ENCODE results near the gene KIAA0232. TPM values are rescaled to one million over a fixed set of nuclear protein-coding genes. Genes with fewer than 3 reads are reported as not detected.

KIAA0232 gene
- total and polyA plus RNA-seq, 9 of the 15 experiments (the other 6 are each of a cell fraction or from before 2014, with no cell fraction given), result 3.5 to 17.4 (median 13.0) TPM

DNA sequence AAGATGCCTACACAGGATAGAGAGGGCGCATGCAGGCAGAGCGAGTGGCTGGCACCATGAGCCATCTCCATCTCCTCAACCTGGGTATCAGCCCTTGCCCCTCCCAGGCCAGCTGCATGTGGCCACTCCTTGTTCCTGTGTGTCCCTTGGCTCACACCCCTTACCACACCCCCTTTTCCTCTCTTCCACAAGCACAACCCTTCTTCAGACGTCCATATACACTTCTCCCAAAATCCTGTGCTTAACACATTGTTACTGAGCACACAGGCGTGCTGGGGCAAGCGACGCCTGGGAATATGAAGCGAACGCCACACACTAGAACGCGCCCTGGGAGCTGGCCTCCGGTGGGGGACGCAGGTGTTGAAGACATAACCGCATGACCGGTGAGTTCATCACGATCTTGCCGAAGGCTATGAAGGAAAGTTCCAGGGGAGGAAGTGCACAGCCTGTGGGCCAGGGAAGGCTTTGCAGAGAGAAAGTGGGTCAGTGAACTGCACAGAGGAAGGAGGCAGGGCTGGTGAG, 19.1 kb upstream of the KIAA0232 start (continued):
- no peak for TF ChIP-seq HOMEZ (CRISPR knock-in tag; IDR thresholded peaks at IDR 0.05)
- TF ChIP-seq MEF2D (tag; conservative IDR thresholded peaks at IDR 0.05; ENCODE audit: low read depth), result no peak
- no peak for TF ChIP-seq CUX1 (CRISPR knock-in tag; IDR thresholded peaks at IDR 0.05)
- TF ChIP-seq EZH2 (IDR thresholded peaks at IDR 0.05; ENCODE audit: borderline replicate concordance, low read depth, low read length), result no peak
- TF ChIP-seq SRSF1 (IDR thresholded peaks at IDR 0.05; ENCODE audit: low read depth, low read length), result no peak
- TF ChIP-seq SREBF2 (CRISPR knock-in tag; IDR thresholded peaks at IDR 0.05), result no peak
- peak in 1 of 2 experiments; percentile 64; a peak in 2 of 4 replicates for TF ChIP-seq MAZ (CRISPR knock-in tag; conservative IDR thresholded peaks at IDR 0.05 in 1 of 2, IDR thresholded peaks at IDR 0.05 in 1 of 2)
- no peak for TF ChIP-seq JUNB (CRISPR knock-in tag; conservative IDR thresholded peaks at IDR 0.05)
- peak; percentile 43; the same call in 1 of the 2 replicates for TF ChIP-seq TFAP4 (CRISPR knock-in tag; IDR thresholded peaks at IDR 0.05; ENCODE audit: borderline replicate concordance)
- TF ChIP-seq, protein P1, sequence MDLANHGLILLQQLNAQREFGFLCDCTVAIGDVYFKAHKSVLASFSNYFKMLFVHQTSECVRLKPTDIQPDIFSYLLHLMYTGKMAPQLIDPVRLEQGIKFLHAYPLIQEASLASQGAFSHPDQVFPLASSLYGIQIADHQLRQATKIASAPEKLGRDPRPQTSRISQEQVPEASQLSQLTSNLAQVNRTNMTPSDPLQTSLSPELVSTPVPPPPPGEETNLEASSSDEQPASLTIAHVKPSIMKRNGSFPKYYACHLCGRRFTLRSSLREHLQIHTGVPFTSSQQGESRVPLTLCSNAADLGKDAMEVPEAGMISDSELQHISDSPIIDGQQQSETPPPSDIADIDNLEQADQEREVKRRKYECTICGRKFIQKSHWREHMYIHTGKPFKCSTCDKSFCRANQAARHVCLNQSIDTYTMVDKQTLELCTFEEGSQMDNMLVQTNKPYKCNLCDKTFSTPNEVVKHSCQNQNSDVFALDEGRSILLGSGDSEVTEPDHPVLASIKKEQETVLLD (IDR thresholded peaks at IDR 0.05), result no peak
- no peak for TF ChIP-seq TBP (optimal IDR thresholded peaks at IDR 0.05; ENCODE audit: low read depth, low read length)
- no peak for TF ChIP-seq ZNF431 (CRISPR knock-in tag; IDR thresholded peaks at IDR 0.05)
- TF ChIP-seq ZNF24 (IDR thresholded peaks at IDR 0.05), result no peak
- no peak for TF ChIP-seq SLC30A9 (CRISPR knock-in tag; IDR thresholded peaks at IDR 0.05)
- TF ChIP-seq HLTF (IDR thresholded peaks at IDR 0.05), result no peak
- TF ChIP-seq HIVEP1 (CRISPR knock-in tag; IDR thresholded peaks at IDR 0.05), result no peak
- peak; percentile 38; the same call in 1 of the 2 replicates for TF ChIP-seq USF1 (CRISPR knock-in tag; IDR thresholded peaks at IDR 0.05)

Measured in K562 (cell line).